Stimulated activated naive CD4-positive, alpha-beta T cell treated with Interleukin-2 at 50 U/mL for 16 hours (primary cell): Measurements from ENCODE around the gene SLC22A6.

ENCODE experiments used
- DNase-seq: peaks from one replicate; lab custom pipeline; 2025; lab: John Stamatoyannopoulos, UW

Gene SLC22A6

GRCh38 chr11:62931499-62932278, 53.1 kb downstream of the SLC22A6 start:
- no peak for DNase-seq

- no peak for DNase-seq
These were observed 54.1 kb downstream of the SLC22A6 start for GRCh38 chr11:62930666-62931065.

GRCh38 chr11:62930157-62930556, 54.6 kb downstream of the SLC22A6 start:
- no peak for DNase-seq

- no peak for DNase-seq
These were observed 56.8 kb downstream of the SLC22A6 start for GRCh38 chr11:62928011-62928410.

GRCh38 chr11:62926680-62927455, 57.9 kb downstream of the SLC22A6 start:
- DNase-seq = no peak
